GM18520 (cell line): ENCODE results near the gene NREP.

ENCODE experiments used
- ATAC-seq: cut with Tn5 transposase; IDR thresholded peaks from one replicate; pipeline ENCODE4 v1.9.1; 2021; ENCODE audit not compliant: unreplicated experiment

The NREP gene

DNA sequence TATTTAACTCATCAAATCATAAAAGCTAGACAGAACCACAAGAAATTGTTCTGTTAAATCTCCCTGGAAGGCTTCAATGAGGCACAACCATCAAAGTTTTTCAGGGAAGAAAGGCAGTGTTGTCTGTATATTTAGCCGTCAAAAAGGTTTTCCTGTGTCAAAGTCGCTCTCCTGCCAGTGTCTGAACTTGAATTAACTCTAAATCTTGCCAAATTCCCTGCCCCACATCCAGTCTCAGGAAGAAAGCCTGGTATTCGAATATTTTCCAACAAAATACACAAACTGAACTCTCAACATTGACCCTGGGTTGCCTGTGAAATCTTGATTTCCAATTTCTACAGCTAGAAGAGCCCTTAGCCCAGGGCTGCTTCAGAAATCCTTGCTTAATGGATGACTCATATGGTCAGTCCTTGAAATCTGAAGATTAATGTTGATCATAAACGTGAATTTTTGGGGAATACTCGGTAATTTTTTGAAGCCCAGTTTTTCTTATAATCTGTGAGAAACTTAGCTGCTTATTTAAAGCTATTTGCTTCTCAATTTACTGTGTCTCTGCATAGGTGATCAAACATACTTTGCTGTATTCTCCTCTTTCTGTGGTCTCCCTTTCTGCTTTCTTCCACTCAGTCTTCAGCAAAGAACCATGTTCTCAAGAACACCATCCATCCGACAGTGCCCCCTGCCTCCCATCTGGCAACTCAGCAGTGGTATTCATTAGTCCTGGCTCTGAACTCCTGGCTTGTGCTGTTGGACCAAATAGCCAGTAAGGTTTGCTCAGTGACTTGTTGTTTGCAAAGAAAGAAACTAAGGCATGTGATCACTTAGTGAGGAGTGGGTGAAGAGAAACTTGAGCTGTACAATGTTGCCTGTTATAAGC, 58.9 kb downstream of the NREP start:
- ATAC-seq = no peak

- no peak for ATAC-seq
These were observed 59.8 kb downstream of the NREP start for GRCh38 chr5:111697215-111697614.

GRCh38 chr5:111695991-111696390, 61.0 kb downstream of the NREP start:
- ATAC-seq = no peak

- ATAC-seq = no peak
These were observed 62.9 kb downstream of the NREP start for GRCh38 chr5:111694133-111694532.

DNA sequence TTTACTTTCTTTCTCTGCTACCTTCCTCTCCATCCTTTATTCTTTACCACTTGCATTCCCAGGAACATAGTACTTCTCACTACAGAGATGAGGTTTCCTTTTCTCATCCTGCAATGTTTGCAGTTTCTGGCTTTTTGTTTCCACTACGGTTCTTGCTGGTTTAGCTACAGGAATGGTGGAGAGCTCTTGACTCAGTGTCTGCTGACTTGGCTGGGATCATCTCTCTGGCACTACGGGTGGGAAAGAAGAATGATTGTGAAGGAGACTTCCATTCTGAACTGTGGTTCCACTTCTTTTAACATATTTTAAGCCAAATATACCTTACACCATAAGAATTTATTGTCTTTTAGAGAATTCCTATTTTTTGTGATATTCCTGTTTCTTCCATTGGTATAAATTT, 65.1 kb downstream of the NREP start:
- ATAC-seq = no peak

DNA sequence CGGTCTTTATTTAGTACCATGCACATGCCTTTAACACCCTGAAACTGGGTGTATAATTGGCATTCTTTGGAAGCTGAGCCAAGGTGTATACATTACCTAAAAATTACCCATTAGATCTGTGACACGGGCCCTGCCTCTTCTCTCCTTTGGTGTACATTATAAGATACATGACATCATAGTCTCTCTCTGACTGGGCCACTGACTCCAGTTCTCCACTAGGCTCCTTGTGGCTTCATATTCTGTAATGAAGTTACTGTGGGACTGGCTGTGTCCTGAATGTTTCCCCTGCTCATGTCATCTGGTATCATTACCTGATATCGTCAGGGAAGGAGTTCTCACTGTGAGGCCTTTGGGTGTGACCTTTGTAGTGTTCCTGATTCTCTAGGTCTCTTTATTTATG, 65.5 kb downstream of the NREP start:
- no peak for ATAC-seq

DNA sequence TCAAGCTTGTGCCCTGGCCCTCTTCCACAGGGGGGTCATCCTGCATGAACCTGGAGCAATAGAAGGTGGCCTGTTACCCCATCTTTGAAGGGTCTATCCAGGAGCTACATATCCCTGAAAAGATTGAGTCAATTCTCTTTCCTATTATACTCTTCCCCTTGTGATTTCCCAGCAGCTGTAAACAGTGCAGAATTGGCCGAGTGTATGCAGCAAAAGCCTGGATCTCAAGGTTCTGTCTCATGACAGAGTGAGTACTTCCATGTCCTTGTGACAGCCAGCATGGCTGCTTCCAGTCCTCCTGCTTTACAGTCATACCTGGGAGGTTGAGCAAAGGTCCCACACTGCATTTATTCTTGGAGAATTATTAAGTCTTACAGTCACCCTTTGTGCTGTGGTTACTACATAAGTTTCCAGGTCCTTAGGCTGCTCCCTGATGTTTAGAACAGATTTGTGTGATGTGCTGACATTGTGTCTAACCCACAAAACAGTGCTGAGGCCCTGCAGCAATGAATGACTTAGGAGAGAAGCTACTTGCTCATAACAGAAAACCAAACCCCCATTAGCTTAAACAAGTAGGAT, 67.5 kb downstream of the NREP start:
- ATAC-seq = no peak

DNA sequence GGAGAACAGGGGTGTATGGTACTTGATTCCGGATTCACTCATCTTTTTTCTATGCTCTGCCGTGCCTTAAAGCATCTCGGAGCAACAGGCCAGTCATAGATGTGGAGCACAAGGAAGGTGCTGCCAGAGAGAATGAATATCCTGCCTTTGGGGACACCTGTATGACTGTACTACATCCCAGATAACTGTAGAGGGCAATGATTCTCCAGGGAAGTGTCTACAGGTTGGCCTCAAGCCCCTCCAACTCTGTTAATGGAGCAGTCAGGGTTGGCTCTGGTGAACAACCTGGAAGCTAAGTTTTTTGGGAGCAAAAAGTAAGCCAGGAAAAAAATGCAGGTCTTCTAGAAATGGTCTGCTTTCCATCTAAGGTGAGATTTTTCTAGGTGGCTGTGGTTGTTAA, 71.0 kb downstream of the NREP start:
- ATAC-seq = no peak

GRCh38 chr5:111682641-111683040, 74.4 kb downstream of the NREP start:
- ATAC-seq = no peak

DNA sequence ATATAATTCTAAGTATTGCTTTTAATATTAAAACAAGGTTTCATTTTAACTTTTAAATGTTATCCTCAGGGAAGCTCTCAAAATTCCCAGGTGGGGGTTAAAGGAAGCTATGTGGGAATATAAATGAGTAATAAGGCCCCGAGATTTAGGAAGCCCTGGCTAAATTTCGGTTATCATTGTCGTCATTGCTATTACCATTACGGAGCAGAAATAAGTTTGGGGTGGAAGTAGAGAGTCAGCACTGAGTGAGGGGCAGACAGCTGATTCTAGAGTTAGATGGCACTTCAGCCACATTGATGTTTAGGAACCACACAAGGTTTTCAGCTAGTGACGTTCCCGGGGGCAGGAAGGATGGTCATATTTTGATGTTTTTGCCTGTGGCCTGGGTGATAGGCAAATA, 74.9 kb downstream of the NREP start:
- no peak for ATAC-seq

DNA sequence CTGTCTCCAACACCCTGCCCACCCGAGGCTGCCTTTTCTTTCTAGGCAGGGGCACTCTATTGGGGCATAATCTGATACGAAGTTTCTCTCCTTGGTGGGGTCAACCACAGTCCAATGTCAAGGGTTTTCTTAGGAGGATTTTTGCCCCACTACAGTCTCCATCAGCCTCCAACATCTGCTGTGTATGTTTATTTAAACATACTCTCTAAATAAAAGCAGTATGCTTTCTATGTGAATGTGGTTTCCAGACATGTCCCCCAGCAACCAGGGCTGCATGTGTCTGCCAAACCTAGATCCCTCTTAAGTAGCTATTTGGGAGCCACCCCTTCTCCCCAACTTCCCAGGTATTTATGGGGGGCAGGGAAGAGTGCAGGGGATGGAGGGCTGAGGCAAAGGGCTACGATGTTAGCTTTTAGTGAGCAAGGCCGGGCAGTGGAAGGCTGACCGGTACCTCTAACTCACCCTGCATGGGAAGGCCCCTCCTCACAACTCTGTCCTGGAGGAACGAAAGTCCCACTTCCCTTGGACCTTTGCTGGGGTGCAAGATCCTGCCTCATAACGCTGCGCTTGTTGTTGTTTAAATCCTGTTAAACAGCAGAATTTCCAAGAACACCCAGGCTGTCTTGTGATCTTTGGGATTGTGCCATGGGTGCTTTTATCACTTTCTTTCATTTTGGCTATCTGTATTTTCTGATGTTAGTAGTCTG, 75.4 kb downstream of the NREP start:
- ATAC-seq = no peak

GRCh38 chr5:111680737-111681413, 76.1 kb downstream of the NREP start:
- ATAC-seq = no peak

DNA sequence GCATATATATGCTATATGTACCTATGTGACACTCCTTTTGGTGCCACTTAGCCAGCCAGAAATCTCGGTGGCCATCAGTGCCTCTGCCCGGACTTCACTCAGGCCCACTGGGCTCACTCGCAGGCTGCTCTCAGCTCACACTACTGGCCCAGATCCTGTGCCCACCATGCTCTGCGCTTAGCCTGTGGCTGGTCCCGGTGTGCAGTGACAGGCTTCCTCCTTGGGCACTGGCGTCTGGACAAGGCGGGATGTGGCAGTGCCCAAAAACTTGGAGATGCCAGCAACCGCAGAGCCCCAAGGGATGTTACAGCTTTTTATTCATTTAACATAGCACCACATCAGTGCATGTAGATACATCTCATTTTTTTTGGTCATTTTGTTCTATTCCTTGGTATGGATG, 77.4 kb downstream of the NREP start:
- ATAC-seq = no peak
